Neural crest cell (in vitro differentiated cells): ENCODE results near the gene PSMA1. TPM values are rescaled to one million over a fixed set of nuclear protein-coding genes. Genes with fewer than 3 reads are reported as not detected.
"Not testable (repeated sequence)": the region's sequence is repeated elsewhere in the genome, so short reads cannot be mapped to it uniquely, and the experiment has no call there.

Experiments used
- DNase-seq: peaks from one replicate; pipeline ENCODE4 v3.0.0; 2021; ENCODE audit warnings: low read depth, mixed read lengths, low spot score
- H3K27ac Mint-ChIP-seq: one replicate; pipeline ENCODE4 v1.8.0; 2021; ENCODE audit warnings: mild to moderate bottlenecking, mixed read lengths; ENCODE audit not compliant: unreplicated experiment
- H3K27me3 Mint-ChIP-seq: 2 replicates; pipeline ENCODE4 v1.8.0; 2021; ENCODE audit warnings: low read depth, mild to moderate bottlenecking, mixed read lengths
- H3K36me3 Mint-ChIP-seq: 2 replicates; pipeline ENCODE4 v1.8.0; 2021; ENCODE audit warnings: low read depth, mild to moderate bottlenecking, mixed read lengths
- H3K4me1 Mint-ChIP-seq: 2 replicates; pipeline ENCODE4 v1.8.0; 2021; ENCODE audit warnings: mixed read lengths
- H3K4me3 Mint-ChIP-seq: one replicate; pipeline ENCODE4 v1.8.0; 2021; ENCODE audit warnings: mild to moderate bottlenecking, mixed read lengths
- H3K9me3 Mint-ChIP-seq: 2 replicates; pipeline ENCODE4 v1.8.0; 2021; ENCODE audit warnings: mixed read lengths
- CTCF ChIP-seq: fragments of 200-600 bp; sonication (generic); conservative IDR thresholded peaks from 2 replicates; pipeline ENCODE4 v1.5.0; 2021; ENCODE audit warnings: antibody characterized with exemption, mild to moderate bottlenecking
- total RNA-seq: library from RNA; stranded (reverse); gene quantifications from 2 replicates; pipeline ENCODE4 v1.2.1, GENCODE V29; 2021

Gene PSMA1
- total RNA-seq, 1 donor from 2014 or later = 172 TPM

DNA sequence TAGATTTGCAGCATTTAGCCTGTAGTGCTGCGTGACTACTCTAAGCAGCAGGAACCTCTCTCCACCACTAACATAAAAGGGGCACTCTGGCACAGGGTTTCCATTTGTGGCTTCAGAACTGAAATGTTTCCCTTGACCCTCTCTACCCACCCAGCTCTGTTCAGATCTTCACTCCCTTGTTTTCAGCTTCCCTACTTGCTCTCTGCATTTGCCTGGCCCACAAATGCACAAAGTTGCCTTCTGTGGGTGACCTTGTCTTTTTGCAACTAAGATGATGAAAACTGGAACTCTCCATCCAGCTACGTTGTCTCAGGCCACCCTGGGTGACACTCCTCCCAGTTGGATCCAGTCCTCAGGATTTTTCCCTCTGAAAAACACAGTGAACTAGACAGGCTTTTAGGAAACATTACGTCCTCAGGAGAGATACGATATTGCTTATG lies 19.8 kb upstream of the PSMA1 start:
- Mint-ChIP-seq H3K27me3 (no peaks in the 10 kb centered on the region), H3K27ac (no peak overlapping the region), H3K36me3 (no peaks in the 10 kb centered on the region), H3K4me3 (no peak overlapping the region), H3K9me3 (no peaks in the 10 kb centered on the region), H3K4me1 (peaks cover 24% of the 10 kb centered on the region)
- no peak for TF ChIP-seq CTCF
- no peak for DNase-seq

GRCh38 chr11:14538926-14539554 lies 18.9 kb upstream of the PSMA1 start:
- H3K4me1 Mint-ChIP-seq = peaks cover 24% of the 10 kb centered on the region
- no peak overlapping the region for H3K4me3 Mint-ChIP-seq
- no peaks in the 10 kb centered on the region for H3K27me3 Mint-ChIP-seq
- H3K27ac Mint-ChIP-seq = peak overlapping the region; percentile 75
- no peak for DNase-seq
- no peak for TF ChIP-seq CTCF
- H3K36me3 Mint-ChIP-seq = no peaks in the 10 kb centered on the region
- H3K9me3 Mint-ChIP-seq = no peaks in the 10 kb centered on the region

DNA sequence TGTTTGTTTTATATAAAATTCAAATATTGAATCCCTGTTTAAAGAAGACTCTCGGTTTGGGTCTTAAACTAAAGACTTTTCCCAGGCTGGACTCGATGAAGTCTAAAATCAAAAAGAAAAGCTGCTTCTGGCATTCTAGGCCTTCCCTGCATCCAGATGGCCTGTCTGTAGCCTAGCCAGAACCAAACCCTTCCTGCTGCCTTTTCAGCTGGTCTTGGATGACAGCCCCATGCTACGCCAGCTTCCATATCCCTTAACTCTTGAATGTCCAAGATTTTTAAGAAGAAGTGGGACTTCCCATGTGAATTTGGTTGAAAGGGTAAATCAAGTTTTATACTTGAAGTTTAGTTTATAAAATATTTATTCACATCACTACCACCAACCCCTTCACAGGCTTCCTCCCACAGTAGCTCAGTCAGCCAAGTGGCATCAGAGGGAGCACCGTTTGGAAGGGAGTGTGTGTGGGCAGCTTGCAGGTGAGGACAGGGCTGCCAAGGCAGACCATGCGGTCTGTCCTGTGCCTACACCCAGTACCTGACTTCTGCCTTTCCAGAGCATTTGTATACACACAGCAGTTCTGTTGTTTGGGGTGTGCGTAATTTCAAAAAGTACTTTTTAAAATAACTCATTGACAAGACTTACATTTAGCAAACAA lies 18.2 kb upstream of the PSMA1 start:
- no peaks in the 10 kb centered on the region for H3K27me3 Mint-ChIP-seq
- no peak overlapping the region for H3K4me3 Mint-ChIP-seq
- TF ChIP-seq CTCF = no peak
- no peaks in the 10 kb centered on the region for H3K36me3 Mint-ChIP-seq
- peaks cover 24% of the 10 kb centered on the region for H3K4me1 Mint-ChIP-seq
- DNase-seq = no peak
- H3K27ac Mint-ChIP-seq = no peak overlapping the region
- no peaks in the 10 kb centered on the region for H3K9me3 Mint-ChIP-seq

DNA sequence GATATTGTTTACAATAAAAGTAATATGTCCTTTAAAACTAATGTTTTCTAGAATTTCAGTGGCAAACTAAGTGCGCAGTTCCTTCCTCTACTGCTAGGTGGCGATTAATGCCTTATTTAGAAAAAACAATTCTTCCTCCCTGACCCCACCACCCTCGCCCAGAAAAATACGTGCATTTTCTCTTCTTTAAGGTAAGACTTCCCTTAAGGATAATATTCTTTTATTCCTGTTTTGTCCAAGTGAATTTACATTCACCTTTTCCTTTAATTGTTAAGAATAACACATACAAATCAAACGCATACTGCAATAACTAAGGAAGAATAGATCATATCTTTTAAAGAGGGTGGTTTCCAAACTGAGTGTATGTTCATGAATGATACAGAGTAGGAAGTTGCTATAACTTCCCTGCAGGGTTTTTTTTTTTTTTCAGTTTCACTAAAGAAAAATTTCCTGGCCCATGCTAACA lies 17.0 kb upstream of the PSMA1 start:
- H3K4me3 Mint-ChIP-seq = no peak overlapping the region

DNA sequence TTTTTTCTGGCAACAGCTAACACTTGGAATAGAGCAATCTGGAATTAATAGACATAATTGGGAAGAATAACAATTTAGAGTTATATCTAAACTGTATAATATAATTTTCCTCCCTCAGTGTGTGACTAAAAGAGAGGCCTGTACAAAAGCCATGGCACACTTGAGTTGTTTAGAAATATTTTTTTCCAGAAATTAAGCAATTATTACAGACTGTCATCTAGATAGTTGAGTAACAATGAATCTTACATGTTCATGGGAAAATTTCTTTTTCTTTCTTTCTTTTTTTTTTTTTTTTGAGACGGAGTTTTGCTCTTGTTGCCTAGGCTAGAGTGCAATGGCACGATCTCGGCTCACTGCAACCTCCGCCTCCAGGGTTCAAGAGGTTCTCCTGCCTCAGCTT lies 15.0 kb upstream of the PSMA1 start:
- H3K36me3 Mint-ChIP-seq, H3K4me3 Mint-ChIP-seq, H3K9me3 Mint-ChIP-seq, H3K4me1 Mint-ChIP-seq, DNase-seq, H3K27ac Mint-ChIP-seq, H3K27me3 Mint-ChIP-seq: not testable (repeated sequence)

More for the DNA sequence above, 17.0 kb upstream of the PSMA1 start:
- H3K36me3 Mint-ChIP-seq = no peaks in the 10 kb centered on the region
- TF ChIP-seq CTCF = peak; percentile 83
- H3K4me1 Mint-ChIP-seq = peaks cover 18% of the 10 kb centered on the region
- peak; percentile 26 for DNase-seq
- H3K27ac Mint-ChIP-seq = no peak overlapping the region
- no peaks in the 10 kb centered on the region for H3K9me3 Mint-ChIP-seq
- H3K27me3 Mint-ChIP-seq = no peaks in the 10 kb centered on the region

DNA sequence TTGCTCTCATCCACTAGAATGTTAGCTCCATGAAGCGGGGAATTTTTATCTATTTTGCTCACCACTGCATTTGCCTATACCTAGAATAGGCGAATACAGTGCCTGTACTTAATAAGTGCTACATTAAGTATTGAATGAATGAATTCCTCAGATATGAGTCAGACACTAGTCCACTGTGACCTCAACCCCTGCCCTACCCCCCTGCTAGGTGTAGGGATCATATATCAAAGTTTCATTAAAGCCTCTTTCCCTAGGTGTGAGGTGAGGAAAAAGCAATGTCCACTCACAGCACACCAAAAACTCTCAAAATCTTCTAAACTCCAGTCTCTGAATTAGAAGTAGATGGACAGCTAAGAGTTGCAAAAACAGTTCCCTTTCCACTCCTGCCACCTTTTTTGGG lies 9.8 kb upstream of the PSMA1 start:
- no peaks in the 10 kb centered on the region for H3K36me3 Mint-ChIP-seq
- no peak for DNase-seq
- no peaks in the 10 kb centered on the region for H3K4me1 Mint-ChIP-seq
- H3K4me3 Mint-ChIP-seq = no peak overlapping the region
- no peak overlapping the region for H3K27ac Mint-ChIP-seq
- no peak for TF ChIP-seq CTCF
- H3K27me3 Mint-ChIP-seq = no peaks in the 10 kb centered on the region
- H3K9me3 Mint-ChIP-seq = no peaks in the 10 kb centered on the region
